CD4-positive, alpha-beta T cell (primary cell): Measurements from ENCODE around the gene DSE. TPM values are rescaled to one million over a fixed set of nuclear protein-coding genes. Genes with fewer than 3 reads are reported as not detected.

Experiments
- ATAC-seq: fragments of 200-7000 bp; cut with Tn5 transposase; one replicate; pipeline ENCODE4 v1.10.0; 2022; ENCODE audit warnings: mild to moderate bottlenecking; ENCODE audit not compliant: poor library complexity
- CTCF ChIA-PET: fragments of 350-600 bp; sonication (Branson Sonifier 250); formaldehyde crosslinking; loops from one replicate; lab custom pipeline; 2021; ENCODE audit warnings: antibody characterized with exemption, inconsistent platforms; lab: Charles Lee
- POLR2A ChIA-PET: fragments of 350-600 bp; sonication (Branson Sonifier 250); formaldehyde crosslinking; loops from one replicate; lab custom pipeline; 2021; ENCODE audit warnings: antibody characterized with exemption, inconsistent platforms; lab: Charles Lee
- DNase-seq, 14 experiments: peaks; one replicate each; pipeline ENCODE4 v3.0.0-alpha.2; 2013 to 2020; ENCODE audit warnings: mixed read lengths in 2 of 14
- H3K27ac ChIP-seq, 2 donors: one replicate each; pipeline versions ENCODE4 v1.5.1 to v1.7.0; 2013; ENCODE audit warnings: low read length in 2 of 2, low read depth in 1 of 2, mild to moderate bottlenecking in 1 of 2
- H3K27me3 ChIP-seq, 2 experiments: 1 replicate in 1 of 2; 2 replicates in 1 of 2; pipeline versions ENCODE4 v1.6.1 to v1.7.0; 2013; ENCODE audit warnings: low read length in 2 of 2, control low read depth in 1 of 2, mild to moderate bottlenecking in 1 of 2, moderate library complexity in 1 of 2; ENCODE audit not compliant: insufficient read depth in 2 of 2, control insufficient read depth in 1 of 2
- H3K36me3 ChIP-seq: one replicate; pipeline ENCODE4 v1.6.1; 2013; ENCODE audit warnings: low read length, control low read depth; ENCODE audit not compliant: insufficient read depth
- H3K4me1 ChIP-seq: one replicate; pipeline ENCODE4 v1.6.1; 2013; ENCODE audit warnings: low read length, control low read depth; ENCODE audit not compliant: insufficient read depth
- H3K4me3 ChIP-seq: one replicate; pipeline ENCODE4 v1.5.1; 2013; ENCODE audit warnings: mild to moderate bottlenecking, low read length, moderate library complexity
- H3K9me3 ChIP-seq, 2 experiments: 1 replicate in 1 of 2; 2 replicates in 1 of 2; pipeline versions ENCODE4 v1.6.1 to v1.7.0; 2013; ENCODE audit warnings: low read length in 2 of 2, mild to moderate bottlenecking in 2 of 2, control low read depth in 1 of 2, moderate library complexity in 1 of 2; ENCODE audit not compliant: control insufficient read depth in 1 of 2, insufficient read depth in 1 of 2
- H3K27ac Mint-ChIP-seq: one replicate; pipeline ENCODE4 v1.8.0; 2020; ENCODE audit warnings: mixed read lengths
- H3K27me3 Mint-ChIP-seq: one replicate; pipeline ENCODE4 v1.8.0; 2021; ENCODE audit warnings: mixed read lengths
- H3K36me3 Mint-ChIP-seq: one replicate; pipeline ENCODE4 v1.8.0; 2021; ENCODE audit warnings: low read depth, mixed read lengths
- H3K4me1 Mint-ChIP-seq: one replicate; pipeline ENCODE4 v1.8.0; 2021; ENCODE audit warnings: low read depth, mixed read lengths
- H3K4me3 Mint-ChIP-seq: one replicate; pipeline ENCODE4 v1.8.0; 2020; ENCODE audit warnings: mild to moderate bottlenecking, mixed read lengths
- H3K9me3 Mint-ChIP-seq: one replicate; pipeline ENCODE4 v1.8.0; 2020; ENCODE audit warnings: mixed read lengths
- intact Hi-C, 2 experiments: fragments of 100-400 bp; cut with DNase I in 1 of 2; cut with micrococcal nuclease in 1 of 2; formaldehyde crosslinking; loops; one replicate each; pipeline versions ENCODE4 v1.15.1 to v1.9.0; 2023 to 2025; cut with DNase I, micrococcal nuclease
- total RNA-seq, 174 experiments: library from RNA in 2 of 174; stranded (reverse) in 2 of 174; gene quantifications; one replicate each; pipeline ENCODE4 v1.2.3 and lab custom pipeline; 2021 to 2026
- TF ChIP-seq, protein P1 (sequence below): fragments of 200-600 bp; IDR thresholded peaks from one replicate; pipeline ENCODE4 v1.8.0; 2022; ENCODE audit warnings: antibody characterized with exemption, mild to moderate bottlenecking

Gene DSE
- total RNA-seq, 2 experiments from 2014 or later = 7.5 to 8.0 TPM

DNA sequence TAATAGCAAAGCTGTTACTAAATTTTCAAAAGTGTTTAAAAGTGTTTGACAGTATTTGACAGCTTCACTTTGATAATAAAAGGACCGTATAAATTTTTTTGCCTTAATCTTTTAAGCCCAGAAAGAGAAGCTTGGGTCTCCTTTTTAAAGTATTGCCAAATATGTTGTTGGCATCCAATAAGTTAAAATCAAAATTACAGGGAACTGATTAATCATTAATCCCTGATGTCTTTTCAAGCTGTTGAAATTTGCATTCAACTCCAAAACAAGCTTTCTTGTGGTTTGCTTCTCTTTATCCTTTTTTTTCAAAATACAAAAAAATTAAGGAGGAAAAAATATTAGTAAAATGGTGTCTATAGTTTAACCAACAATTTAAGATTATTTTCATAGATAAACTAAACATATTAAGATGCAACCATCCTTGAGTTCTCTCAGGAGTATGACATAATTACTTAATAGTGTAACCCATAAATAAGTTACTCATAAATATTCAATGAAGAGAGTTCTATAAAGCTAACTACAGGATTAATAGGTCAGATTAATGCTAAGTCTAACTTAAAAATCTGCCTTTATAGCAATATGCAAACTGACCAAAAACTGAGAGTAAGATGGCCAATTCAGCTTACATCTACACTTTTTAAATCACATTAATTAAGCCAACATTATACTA lies 63.4 kb downstream of the DSE start:
- Histone ChIP-seq H3K9me3 (no peaks in the 10 kb centered on the region), H3K27ac (no peak overlapping the region), H3K36me3 (no peaks in the 10 kb centered on the region), H3K27me3 (no peaks in the 10 kb centered on the region), H3K4me3 (no peak overlapping the region), H3K4me1 (no peaks in the 10 kb centered on the region)
- ATAC-seq (no peak), DNase-seq (no peak)
- intact Hi-C loops = no loop called here
- Mint-ChIP-seq H3K4me3 (no peak overlapping the region), H3K4me1 (no peaks in the 10 kb centered on the region), H3K9me3 (no peaks in the 10 kb centered on the region), H3K36me3 (no peaks in the 10 kb centered on the region), H3K27me3 (peaks cover 4% of the 10 kb centered on the region), H3K27ac (no peak overlapping the region)
- POLR2A ChIA-PET = interaction anchor here (0.6 kb wide), 1 partner anchor 9 kb away, joined by 4 read pairs; no protein-coding TSS in a partner anchor
- TF ChIP-seq, protein P1, sequence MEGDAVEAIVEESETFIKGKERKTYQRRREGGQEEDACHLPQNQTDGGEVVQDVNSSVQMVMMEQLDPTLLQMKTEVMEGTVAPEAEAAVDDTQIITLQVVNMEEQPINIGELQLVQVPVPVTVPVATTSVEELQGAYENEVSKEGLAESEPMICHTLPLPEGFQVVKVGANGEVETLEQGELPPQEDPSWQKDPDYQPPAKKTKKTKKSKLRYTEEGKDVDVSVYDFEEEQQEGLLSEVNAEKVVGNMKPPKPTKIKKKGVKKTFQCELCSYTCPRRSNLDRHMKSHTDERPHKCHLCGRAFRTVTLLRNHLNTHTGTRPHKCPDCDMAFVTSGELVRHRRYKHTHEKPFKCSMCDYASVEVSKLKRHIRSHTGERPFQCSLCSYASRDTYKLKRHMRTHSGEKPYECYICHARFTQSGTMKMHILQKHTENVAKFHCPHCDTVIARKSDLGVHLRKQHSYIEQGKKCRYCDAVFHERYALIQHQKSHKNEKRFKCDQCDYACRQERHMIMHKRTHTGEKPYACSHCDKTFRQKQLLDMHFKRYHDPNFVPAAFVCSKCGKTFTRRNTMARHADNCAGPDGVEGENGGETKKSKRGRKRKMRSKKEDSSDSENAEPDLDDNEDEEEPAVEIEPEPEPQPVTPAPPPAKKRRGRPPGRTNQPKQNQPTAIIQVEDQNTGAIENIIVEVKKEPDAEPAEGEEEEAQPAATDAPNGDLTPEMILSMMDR = no peak
- CTCF ChIA-PET = interaction anchor here (0.6 kb wide), 1 partner anchor 214 kb away, joined by 4 read pairs; no protein-coding TSS in a partner anchor

DNA sequence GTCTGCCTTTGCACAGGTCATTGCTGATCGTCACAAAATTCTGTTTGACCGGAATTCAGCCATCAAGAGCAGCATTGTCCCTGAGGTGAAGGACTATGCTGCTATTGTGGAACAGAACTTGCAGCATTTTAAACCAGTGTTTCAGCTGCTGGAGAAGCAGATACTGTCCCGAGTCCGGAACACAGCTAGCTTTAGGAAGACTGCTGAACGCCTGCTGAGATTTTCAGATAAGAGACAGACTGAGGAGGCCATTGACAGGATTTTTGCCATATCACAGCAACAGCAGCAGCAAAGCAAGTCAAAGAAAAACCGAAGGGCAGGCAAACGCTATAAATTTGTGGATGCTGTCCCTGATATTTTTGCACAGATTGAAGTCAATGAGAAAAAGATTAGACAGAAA lies 65.8 kb downstream of the DSE start:
- CTCF ChIA-PET = no interaction called here
- Histone ChIP-seq H3K4me3 (no peak overlapping the region), H3K9me3 (no peaks in the 10 kb centered on the region), H3K27ac (no peak overlapping the region), H3K27me3 (no peaks in the 10 kb centered on the region), H3K36me3 (no peaks in the 10 kb centered on the region), H3K4me1 (no peaks in the 10 kb centered on the region)
- H3K9me3 Mint-ChIP-seq = no peaks in the 10 kb centered on the region
- ATAC-seq (no peak), DNase-seq (no peak)
- POLR2A ChIA-PET = no interaction called here
- intact Hi-C loops = no loop called here
- H3K27me3 Mint-ChIP-seq = peaks cover 4% of the 10 kb centered on the region
- H3K4me1 Mint-ChIP-seq = no peaks in the 10 kb centered on the region
- TF ChIP-seq, protein P1 = no peak
- H3K36me3 Mint-ChIP-seq = no peaks in the 10 kb centered on the region
- H3K4me3 Mint-ChIP-seq = no peak overlapping the region
- H3K27ac Mint-ChIP-seq = no peak overlapping the region

DNA sequence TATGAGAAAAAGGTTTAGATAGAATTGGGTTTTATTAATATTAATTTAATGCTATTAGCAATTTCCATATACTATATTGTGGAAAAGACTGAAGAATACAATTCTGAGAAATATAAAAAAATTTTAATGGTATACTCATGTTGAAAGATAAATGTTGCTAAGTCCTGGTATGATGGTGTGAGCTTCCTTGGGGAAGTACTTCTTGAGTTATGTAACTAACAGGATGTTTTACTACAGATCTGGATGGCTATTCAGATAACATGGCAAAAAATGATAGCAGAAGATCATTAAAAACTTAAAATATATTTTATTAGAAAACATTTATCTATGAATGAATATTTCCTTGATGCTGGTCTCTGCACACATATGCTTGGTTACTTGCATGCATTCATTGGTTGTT lies 66.9 kb downstream of the DSE start:
- Histone ChIP-seq H3K36me3 (no peaks in the 10 kb centered on the region), H3K27ac (no peak overlapping the region), H3K4me3 (no peak overlapping the region), H3K4me1 (no peaks in the 10 kb centered on the region), H3K9me3 (no peaks in the 10 kb centered on the region), H3K27me3 (no peaks in the 10 kb centered on the region)
- ATAC-seq = no peak
- Mint-ChIP-seq H3K4me3 (no peak overlapping the region), H3K4me1 (no peaks in the 10 kb centered on the region), H3K9me3 (no peaks in the 10 kb centered on the region), H3K36me3 (no peaks in the 10 kb centered on the region), H3K27ac (no peak overlapping the region), H3K27me3 (peaks cover 4% of the 10 kb centered on the region)
- TF ChIP-seq, protein P1 = no peak
- ChIA-PET POLR2A (no interaction called here), CTCF (interaction anchor here (0.9 kb wide), 1 partner anchor 8 kb away, joined by 4 read pairs; no protein-coding TSS in a partner anchor)
- intact Hi-C loops = no loop called here
- DNase-seq = no peak
